Peyer's patch (tissue), 4 donors: ENCODE results near the gene C12orf57. TPM values are rescaled to one million over a fixed set of nuclear protein-coding genes. Genes with fewer than 3 reads are reported as not detected.

Experiments used
- DNase-seq, 3 donors: peaks; one replicate each; pipeline ENCODE4 v3.0.0-alpha.2; 2017 to 2019
- H3K27ac ChIP-seq, 4 donors: fragments of 200-600 bp; sonication (generic); one replicate each; pipeline ENCODE4 v1.5.1; 2016 to 2019
- H3K27me3 ChIP-seq, 2 donors: fragments of 200-600 bp; sonication (generic); one replicate each; pipeline ENCODE4 v1.5.1; 2019
- H3K36me3 ChIP-seq, 3 donors: fragments of 200-600 bp; sonication (generic); one replicate each; pipeline ENCODE4 v1.5.1; 2016 to 2019
- H3K4me1 ChIP-seq, 4 donors: fragments of 200-600 bp; sonication (generic); one replicate each; pipeline ENCODE4 v1.5.1; 2016 to 2019
- H3K4me3 ChIP-seq, 4 donors: fragments of 200-600 bp; sonication (generic); 1 replicate in 3 of 4; 2 replicates in 1 of 4; pipeline ENCODE4 v1.5.1; 2016 to 2019; ENCODE audit warnings: mild to moderate bottlenecking in 1 of 4
- H3K9me3 ChIP-seq, 4 donors: fragments of 200-600 bp; sonication (generic); one replicate each; pipeline ENCODE4 v1.5.1; 2016 to 2019; ENCODE audit warnings: mild to moderate bottlenecking in 1 of 4
- POLR2A ChIP-seq, 2 donors: fragments of 450-650 bp; IDR thresholded peaks; one replicate each; pipeline ENCODE4 v1.5.1; 2017; ENCODE audit warnings: antibody characterized with exemption in 2 of 2, mild to moderate bottlenecking in 2 of 2, moderate library complexity in 2 of 2
- small RNA-seq, 2 donors: library from RNA; depleted of rRNA; stranded (forward); fragments of <200 nt; gene quantifications; one replicate each; pipeline ENCODE3, GENCODE V24; 2016
- total RNA-seq, 4 donors: library from RNA; depleted of rRNA; stranded (reverse); fragments of >200 nt; gene quantifications; one replicate each; pipeline ENCODE4 v1.1.0, GENCODE V29; 2016
- TF ChIP-seq, protein P1 (sequence below), 6 experiments: fragments of 450-650 bp in 4 of 6; fragments of 200-600 bp in 2 of 6; sonication (generic) in 1 of 6; IDR thresholded peaks; one replicate each; pipeline ENCODE4 v1.5.1; 2017 to 2019; ENCODE audit warnings: antibody characterized with exemption in 6 of 6, mild to moderate bottlenecking in 3 of 6, moderate library complexity in 1 of 6

Gene C12orf57
- total RNA-seq, 4 donors from 2014 or later = 146 to 339 (median 156) TPM

DNA sequence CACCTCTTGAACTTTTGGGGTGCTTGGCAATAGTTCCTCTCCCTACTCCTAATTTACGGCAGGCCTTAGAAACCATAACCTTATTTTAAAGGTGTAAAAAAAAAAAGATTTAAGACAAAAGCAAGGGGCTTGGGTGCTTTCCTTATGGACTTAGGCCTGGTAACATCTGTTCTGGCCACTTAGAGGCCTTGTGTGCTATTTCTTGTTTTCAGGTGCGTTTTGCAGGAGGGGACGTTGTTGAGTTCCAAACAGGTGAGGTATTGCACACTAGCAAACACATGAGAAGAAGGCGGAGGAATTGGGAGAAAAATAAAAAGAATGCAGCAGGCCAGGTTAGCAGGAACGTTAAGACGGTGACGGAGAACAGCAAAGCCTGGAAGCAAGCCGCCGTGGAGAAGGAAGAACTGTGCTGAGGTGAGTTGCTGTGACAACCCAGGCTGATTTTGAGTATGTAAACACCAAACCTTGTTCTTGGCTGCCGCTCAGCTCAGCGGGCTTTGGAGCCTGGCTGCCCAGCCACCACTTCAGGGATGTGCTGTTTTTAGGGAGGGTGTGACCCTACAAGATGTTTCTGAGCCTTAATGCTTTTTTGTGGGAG is 44.2 kb downstream of the C12orf57 start:
- Histone ChIP-seq H3K9me3 (no peaks in the 10 kb centered on the region), H3K4me3 (no peak overlapping the region), H3K36me3 (peaks cover 0 to 9% (median 0%) of the 10 kb centered on the region in 3 donors), H3K27ac (peak overlapping the region in 2 of 4 donors; percentile 15 to 51), H3K27me3 (no peaks in the 10 kb centered on the region), H3K4me1 (peaks cover 0 to 28% (median 0%) of the 10 kb centered on the region in 4 donors)
- TF ChIP-seq POLR2A (IDR thresholded peaks at IDR 0.05) = no peak
- TF ChIP-seq, protein P1, sequence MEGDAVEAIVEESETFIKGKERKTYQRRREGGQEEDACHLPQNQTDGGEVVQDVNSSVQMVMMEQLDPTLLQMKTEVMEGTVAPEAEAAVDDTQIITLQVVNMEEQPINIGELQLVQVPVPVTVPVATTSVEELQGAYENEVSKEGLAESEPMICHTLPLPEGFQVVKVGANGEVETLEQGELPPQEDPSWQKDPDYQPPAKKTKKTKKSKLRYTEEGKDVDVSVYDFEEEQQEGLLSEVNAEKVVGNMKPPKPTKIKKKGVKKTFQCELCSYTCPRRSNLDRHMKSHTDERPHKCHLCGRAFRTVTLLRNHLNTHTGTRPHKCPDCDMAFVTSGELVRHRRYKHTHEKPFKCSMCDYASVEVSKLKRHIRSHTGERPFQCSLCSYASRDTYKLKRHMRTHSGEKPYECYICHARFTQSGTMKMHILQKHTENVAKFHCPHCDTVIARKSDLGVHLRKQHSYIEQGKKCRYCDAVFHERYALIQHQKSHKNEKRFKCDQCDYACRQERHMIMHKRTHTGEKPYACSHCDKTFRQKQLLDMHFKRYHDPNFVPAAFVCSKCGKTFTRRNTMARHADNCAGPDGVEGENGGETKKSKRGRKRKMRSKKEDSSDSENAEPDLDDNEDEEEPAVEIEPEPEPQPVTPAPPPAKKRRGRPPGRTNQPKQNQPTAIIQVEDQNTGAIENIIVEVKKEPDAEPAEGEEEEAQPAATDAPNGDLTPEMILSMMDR (IDR thresholded peaks at IDR 0.05) = no peak
- DNase-seq = no peak

Small RNA genes within 50 kb of the gene (small RNA-seq; reads per million reads assigned to genes)
- 32.4 to 455 reads per million in 2 donors for gene MIR141
- 120 to 554 reads per million in 2 donors for gene MIR200C
- 0 reads per million in 2 donors for gene RNU7-1
- 0.23 to 0.70 reads per million in 2 donors for gene SCARNA12

Other genes starting within 250 kb of the C12orf57 start
- gene PIANP, start 243.2 kb upstream of the C12orf57 start, total RNA-seq = not detected
- gene COPS7A, start 220.0 kb upstream of the C12orf57 start, total RNA-seq = 10 to 100 TPM; 38.4 to 72.6 (median 51.8) TPM
- 100 to 1,000 TPM in 3 of 4 donors, 10 to 100 TPM in 1; 94.9 to 212 (median 182) TPM for gene MLF2, start 190.9 kb upstream of the C12orf57 start, total RNA-seq
- gene PTMS, start 177.7 kb upstream of the C12orf57 start, total RNA-seq = 10 to 100 TPM; 44.2 to 87.5 (median 53.0) TPM
- 1 to 10 TPM in 3 of 4 donors, not detected in 1; 1.3 to 3.0 (median 1.6) TPM for gene LAG3, start 171.5 kb upstream of the C12orf57 start, total RNA-seq
- 1 to 10 TPM; 2.1 to 9.1 (median 4.0) TPM for gene CD4, start 154.5 kb upstream of the C12orf57 start, total RNA-seq
- 10 to 100 TPM in 1 of 4 donors, 1 to 10 TPM in 2, not detected in 1; 2.5 to 11.6 (median 4.1) TPM for gene GPR162, start 122.2 kb upstream of the C12orf57 start, total RNA-seq
- 10 to 100 TPM in 2 of 4 donors, 1 to 10 TPM in 2; 3.7 to 40.4 (median 8.7) TPM for gene P3H3, start 115.6 kb upstream of the C12orf57 start, total RNA-seq
- gene GNB3, start 103.1 kb upstream of the C12orf57 start, total RNA-seq = 1 to 10 TPM in 1 of 4 donors, under 1 TPM in 2, not detected in 1; 0.85 to 6.6 (median 0.94) TPM
- 10 to 100 TPM; 44.2 to 51.2 (median 46.3) TPM for gene CDCA3, start 92.7 kb upstream of the C12orf57 start, total RNA-seq
- gene USP5, start 91.9 kb upstream of the C12orf57 start, total RNA-seq = 10 to 100 TPM; 41.0 to 94.1 (median 47.1) TPM
- gene TPI1, start 76.5 kb upstream of the C12orf57 start, total RNA-seq = 1,000 to 10,000 TPM in 1 of 4 donors, 100 to 1,000 TPM in 3; 591 to 1,061 (median 658) TPM
- gene SPSB2, start 70.7 kb upstream of the C12orf57 start, total RNA-seq = 10 to 100 TPM in 2 of 4 donors, 1 to 10 TPM in 2; 4.1 to 12.3 (median 9.9) TPM
- 10 to 100 TPM in 1 of 4 donors, 1 to 10 TPM in 2, not detected in 1; 1.7 to 35.5 (median 3.0) TPM for gene LRRC23, start 39.2 kb upstream of the C12orf57 start, total RNA-seq
- 10 to 100 TPM in 2 of 4 donors, 1 to 10 TPM in 2; 4.6 to 11.7 (median 8.8) TPM for gene ENO2, start 29.4 kb upstream of the C12orf57 start, total RNA-seq
- 100 to 1,000 TPM in 3 of 4 donors, 10 to 100 TPM in 1; 77.6 to 337 (median 125) TPM for gene ATN1, start 16.1 kb upstream of the C12orf57 start, total RNA-seq
- gene RNU7-1, start 206 bp upstream of the C12orf57 start, total RNA-seq = not detected
- gene PTPN6, start 7.3 kb downstream of the C12orf57 start, total RNA-seq = 100 to 1,000 TPM in 1 of 4 donors, 10 to 100 TPM in 3; 41.6 to 183 (median 44.4) TPM
- gene PHB2, start 26.6 kb downstream of the C12orf57 start, total RNA-seq = 100 to 1,000 TPM; 162 to 219 (median 174) TPM
- gene EMG1, start 26.9 kb downstream of the C12orf57 start, total RNA-seq = 10 to 100 TPM in 3 of 4 donors, 1 to 10 TPM in 1; 9.1 to 24.8 (median 18.3) TPM
- 100 to 1,000 TPM in 3 of 4 donors, 10 to 100 TPM in 1; 18.2 to 230 (median 179) TPM for gene LPCAT3, start 74.5 kb downstream of the C12orf57 start, total RNA-seq
- 100 to 1,000 TPM in 2 of 4 donors, 10 to 100 TPM in 2; 55.9 to 187 (median 108) TPM for gene C1S, start 116.7 kb downstream of the C12orf57 start, total RNA-seq
- gene C1R, start 148.4 kb downstream of the C12orf57 start, total RNA-seq = 100 to 1,000 TPM in 3 of 4 donors, 10 to 100 TPM in 1; 27.5 to 151 (median 125) TPM
- 10 to 100 TPM; 44.6 to 87.7 (median 51.5) TPM for gene C1RL, start 165.2 kb downstream of the C12orf57 start, total RNA-seq
- gene RBP5, start 184.9 kb downstream of the C12orf57 start, total RNA-seq = 10 to 100 TPM in 1 of 4 donors, 1 to 10 TPM in 2, not detected in 1; 3.7 to 64.4 (median 4.3) TPM
- gene CLSTN3, start 186.3 kb downstream of the C12orf57 start, total RNA-seq = 100 to 1,000 TPM in 1 of 4 donors, 10 to 100 TPM in 3; 35.0 to 120 (median 57.3) TPM
- gene PEX5, start 245.7 kb downstream of the C12orf57 start, total RNA-seq = 10 to 100 TPM; 26.1 to 47.0 (median 37.7) TPM